Mesangial cell (primary cell): ENCODE measurements around the gene PROCA1. TPM values are rescaled to one million over a fixed set of nuclear protein-coding genes. Genes with fewer than 3 reads are reported as not detected.

Experiments used
- total RNA-seq: library from RNA; depleted of rRNA; stranded (reverse); fragments of >200 nt; gene quantifications from 2 replicates; pipeline ENCODE4 v1.2.3, GENCODE V29; 2015

The PROCA1 gene, protein sequence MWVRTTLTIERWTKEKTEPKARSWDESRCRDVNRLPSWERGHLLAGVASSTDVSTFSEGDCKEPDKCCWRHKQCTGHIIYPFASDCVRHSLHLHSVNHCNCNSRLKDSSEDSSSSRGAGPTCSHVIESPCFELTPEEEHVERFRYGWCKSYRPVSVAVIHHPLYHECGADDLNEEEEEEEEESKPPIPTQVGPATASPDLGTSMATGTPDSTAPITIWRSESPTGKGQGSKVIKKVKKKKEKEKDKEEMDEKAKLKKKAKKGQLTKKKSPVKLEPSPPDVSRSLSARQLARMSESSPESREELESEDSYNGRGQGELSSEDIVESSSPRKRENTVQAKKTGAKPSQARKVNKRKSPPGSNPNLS
- 1.0 and 1.6 TPM in 2 replicates for total RNA-seq

GRCh38 chr17:28711723-28712031, at the start of gene PROCA1:
Gene PROCA1 (minus strand): TSS chr17:28711888. CDS start chr17:28711660, 228 bp downstream.

GRCh38 chr17:28743243-28744103, 31.8 kb upstream of the PROCA1 start, which contains the start of gene TRAF4:
Gene TRAF4 (plus strand): TSS chr17:28744011. CDS start chr17:28744113, 102 bp downstream.

DNA sequence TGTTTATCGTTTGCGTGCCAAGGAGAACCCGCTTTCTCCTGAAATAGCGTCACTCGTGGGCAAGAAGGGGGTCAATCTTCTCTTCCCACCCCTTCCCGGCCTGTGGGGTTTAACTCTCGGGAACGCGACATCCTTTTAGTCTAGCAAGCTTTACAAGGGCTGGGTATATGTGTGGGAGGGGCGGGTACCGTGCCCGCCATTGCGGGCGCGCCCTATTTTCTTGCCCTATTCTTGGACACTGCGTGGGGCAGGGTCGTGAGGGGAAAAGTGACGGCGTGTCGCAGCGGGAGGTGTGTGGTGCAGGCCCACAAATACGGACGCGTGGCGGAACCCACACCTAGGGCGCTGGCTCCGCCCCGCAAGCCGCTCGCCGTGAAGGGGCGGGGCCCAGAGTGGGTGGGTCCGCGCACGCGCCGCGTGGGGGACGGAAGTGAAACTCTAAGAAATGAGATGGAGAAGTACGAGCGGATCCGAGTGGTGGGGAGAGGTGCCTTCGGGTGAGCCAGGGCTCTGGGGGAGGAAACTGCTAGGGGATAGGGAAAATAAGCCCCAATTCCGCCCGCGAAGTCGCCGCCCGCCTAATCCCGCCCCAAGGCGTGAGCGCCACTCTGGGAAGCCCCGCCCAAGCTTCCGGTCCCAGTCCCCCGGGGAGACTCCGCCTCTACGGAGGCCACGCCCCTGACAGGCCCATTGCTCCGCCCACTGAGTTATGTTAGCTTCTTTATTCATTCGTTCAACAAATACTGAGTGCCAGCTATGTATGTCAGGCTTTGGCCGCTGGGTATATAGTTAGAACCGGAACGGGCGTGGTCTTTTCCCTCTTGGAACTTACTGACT, 16.9 kb upstream of the PROCA1 start, which contains the start of gene NEK8:
Gene NEK8 (plus strand): TSS at position 425 of the 837 bp plus-strand sequence. CDS start 26 bp downstream, at position 451.

DNA sequence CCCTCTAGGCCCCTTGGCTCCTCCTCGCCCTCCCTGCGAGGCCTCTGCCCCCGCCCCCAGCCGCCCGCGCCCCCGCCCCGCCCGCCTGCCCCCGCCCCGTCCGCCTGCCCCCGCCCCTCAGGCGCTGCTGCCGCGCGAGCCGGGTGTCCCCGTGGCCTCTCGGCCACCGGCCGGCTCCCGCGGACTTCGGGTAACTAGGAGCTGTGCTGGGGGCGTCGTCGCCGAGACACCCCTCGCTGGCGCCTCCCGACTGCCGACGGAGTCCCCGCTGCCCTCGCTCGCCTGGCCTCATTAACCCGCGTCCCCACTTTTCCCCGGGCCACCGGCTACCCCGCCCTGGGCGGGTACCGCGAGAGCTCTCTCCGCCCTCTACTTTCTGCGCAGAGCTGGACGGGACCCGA, 14.5 kb upstream of the PROCA1 start, which contains the start of gene TLCD1:
Gene TLCD1 (minus strand): TSS at position 8 of the 401 bp plus-strand sequence. CDS start 136 bp downstream, outside the sequence.

DNA sequence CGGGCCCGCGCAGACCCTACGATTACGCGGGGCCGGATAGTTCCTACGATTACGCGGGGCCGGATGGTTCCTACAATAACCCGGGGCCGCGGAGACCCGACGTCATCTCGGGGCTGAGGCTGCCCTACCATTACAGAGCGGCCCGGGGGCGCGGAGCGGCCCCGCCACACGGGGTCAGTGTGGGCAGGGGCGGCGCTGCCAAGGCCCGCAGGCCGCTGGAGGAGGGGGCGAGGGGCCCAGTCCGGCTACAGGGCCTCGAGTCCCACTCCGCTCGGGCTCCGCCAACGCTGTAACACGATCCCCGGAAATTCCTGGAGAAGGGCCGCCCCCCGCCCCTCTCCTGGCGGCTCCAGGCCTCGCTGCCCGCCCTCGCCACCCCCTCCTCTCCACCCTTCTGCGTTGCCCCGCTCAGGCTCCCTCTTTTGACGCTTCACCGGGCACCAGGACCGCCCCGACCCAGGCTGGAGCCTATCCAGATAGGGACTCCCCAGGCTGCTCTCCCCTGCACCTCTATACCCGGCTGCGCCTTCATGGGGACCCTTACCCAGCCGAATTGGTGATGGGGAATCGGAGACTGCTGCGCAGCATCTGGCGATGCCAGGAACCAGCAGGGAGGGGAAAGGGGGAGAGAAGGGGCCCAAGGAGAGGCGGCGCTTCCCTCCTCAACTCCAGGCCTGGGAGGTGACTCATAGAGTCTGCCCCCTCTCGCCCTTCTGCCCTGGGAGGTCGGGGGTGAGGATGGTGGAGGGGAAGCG, 6.1 kb upstream of the PROCA1 start, which contains the start of gene RAB34:
Gene RAB34 (minus strand): TSS at position 291 of the 755 bp plus-strand sequence. CDS start 602 bp downstream, outside the sequence.

GRCh38 chr17:28661635-28662526, 49.8 kb downstream of the PROCA1 start, which contains the start of the genes SDF2 and SUPT6H:
Gene SDF2 (minus strand): TSS chr17:28661906. CDS start chr17:28661876, 30 bp downstream.
Gene SUPT6H (plus strand): TSS chr17:28662205. CDS start chr17:28673402, 11,197 bp downstream.

Other genes starting within 250 kb of the PROCA1 start
- not detected in 2 replicates for gene SLC13A2, start 238.2 kb downstream of the PROCA1 start, total RNA-seq
- gene FOXN1, start 205.5 kb downstream of the PROCA1 start, total RNA-seq, result not detected in 2 replicates
- 31.9 and 40.9 TPM in 2 replicates for gene UNC119, start 159.3 kb downstream of the PROCA1 start, total RNA-seq
- 76.3 and 162 TPM in 2 replicates for gene PIGS, start 140.4 kb downstream of the PROCA1 start, total RNA-seq
- gene ALDOC, start 135.0 kb downstream of the PROCA1 start, total RNA-seq, result 14.8 and 39.7 TPM in 2 replicates
- gene SPAG5, start 112.9 kb downstream of the PROCA1 start, total RNA-seq, result 3.5 and 84.2 TPM in 2 replicates
- gene RSKR, start 97.7 kb downstream of the PROCA1 start, total RNA-seq, result 2.9 and 3.4 TPM in 2 replicates
- gene BLTP2, start 66.7 kb downstream of the PROCA1 start, total RNA-seq, result 88.4 and 115 TPM in 2 replicates
- 51.3 and 64.0 TPM in 2 replicates for gene SDF2, start 50.0 kb downstream of the PROCA1 start, total RNA-seq
- gene SUPT6H, start 49.7 kb downstream of the PROCA1 start, total RNA-seq, result 29.8 and 44.5 TPM in 2 replicates
- gene RAB34, start 6.0 kb upstream of the PROCA1 start, total RNA-seq, result 293 and 306 TPM in 2 replicates
- gene RPL23A, start 8.1 kb upstream of the PROCA1 start, total RNA-seq, result 447 and 480 TPM in 2 replicates
- gene TLCD1, start 14.3 kb upstream of the PROCA1 start, total RNA-seq, result 9.1 and 9.6 TPM in 2 replicates
- gene NEK8, start 16.9 kb upstream of the PROCA1 start, total RNA-seq, result 2.8 and 3.7 TPM in 2 replicates
- 61.3 and 86.8 TPM in 2 replicates for gene TRAF4, start 32.1 kb upstream of the PROCA1 start, total RNA-seq
- gene FAM222B, start 130.9 kb upstream of the PROCA1 start, total RNA-seq, result 23.0 and 30.2 TPM in 2 replicates
- gene ERAL1, start 143.1 kb upstream of the PROCA1 start, total RNA-seq, result 71.6 and 117 TPM in 2 replicates
- gene FLOT2, start 185.8 kb upstream of the PROCA1 start, total RNA-seq, result 73.0 and 85.8 TPM in 2 replicates
- 6.8 and 8.2 TPM in 2 replicates for gene DHRS13, start 191.2 kb upstream of the PROCA1 start, total RNA-seq
- 26.7 and 33.3 TPM in 2 replicates for gene PHF12, start 239.6 kb upstream of the PROCA1 start, total RNA-seq